ENCODE results near the gene CARD10.
A peak's percentile ranks its signal among the peaks of the same experiment; 100 is the strongest.
"Not testable (repeated sequence)": the region's sequence is repeated elsewhere in the genome, so short reads cannot be mapped to it uniquely, and the experiment has no call there.

Gene CARD10

DNA sequence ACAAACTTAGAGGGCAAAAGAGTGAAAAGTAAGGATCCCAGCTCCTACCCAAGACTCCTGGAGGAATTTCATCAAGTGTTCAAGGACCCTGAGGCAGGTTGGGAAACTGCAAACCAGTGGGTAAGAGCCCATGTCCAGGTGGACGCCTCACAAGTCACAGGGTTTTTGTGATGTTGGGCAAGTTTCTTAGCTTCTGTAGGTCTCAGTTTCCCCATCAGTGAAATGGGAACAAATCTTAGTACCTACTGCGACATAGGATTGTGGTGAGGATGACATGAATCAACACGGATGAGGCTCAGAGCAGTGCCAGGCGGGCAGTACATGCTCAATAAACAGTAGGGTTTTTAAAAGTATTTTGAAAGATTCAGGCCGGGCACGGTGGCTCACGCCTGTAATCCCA, 23.7 kb upstream of the CARD10 start:
- no peak overlapping the region for H3K27ac ChIP-seq
- TF ChIP-seq, protein P1, sequence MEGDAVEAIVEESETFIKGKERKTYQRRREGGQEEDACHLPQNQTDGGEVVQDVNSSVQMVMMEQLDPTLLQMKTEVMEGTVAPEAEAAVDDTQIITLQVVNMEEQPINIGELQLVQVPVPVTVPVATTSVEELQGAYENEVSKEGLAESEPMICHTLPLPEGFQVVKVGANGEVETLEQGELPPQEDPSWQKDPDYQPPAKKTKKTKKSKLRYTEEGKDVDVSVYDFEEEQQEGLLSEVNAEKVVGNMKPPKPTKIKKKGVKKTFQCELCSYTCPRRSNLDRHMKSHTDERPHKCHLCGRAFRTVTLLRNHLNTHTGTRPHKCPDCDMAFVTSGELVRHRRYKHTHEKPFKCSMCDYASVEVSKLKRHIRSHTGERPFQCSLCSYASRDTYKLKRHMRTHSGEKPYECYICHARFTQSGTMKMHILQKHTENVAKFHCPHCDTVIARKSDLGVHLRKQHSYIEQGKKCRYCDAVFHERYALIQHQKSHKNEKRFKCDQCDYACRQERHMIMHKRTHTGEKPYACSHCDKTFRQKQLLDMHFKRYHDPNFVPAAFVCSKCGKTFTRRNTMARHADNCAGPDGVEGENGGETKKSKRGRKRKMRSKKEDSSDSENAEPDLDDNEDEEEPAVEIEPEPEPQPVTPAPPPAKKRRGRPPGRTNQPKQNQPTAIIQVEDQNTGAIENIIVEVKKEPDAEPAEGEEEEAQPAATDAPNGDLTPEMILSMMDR (conservative IDR thresholded peaks at IDR 0.05): no peak

DNA sequence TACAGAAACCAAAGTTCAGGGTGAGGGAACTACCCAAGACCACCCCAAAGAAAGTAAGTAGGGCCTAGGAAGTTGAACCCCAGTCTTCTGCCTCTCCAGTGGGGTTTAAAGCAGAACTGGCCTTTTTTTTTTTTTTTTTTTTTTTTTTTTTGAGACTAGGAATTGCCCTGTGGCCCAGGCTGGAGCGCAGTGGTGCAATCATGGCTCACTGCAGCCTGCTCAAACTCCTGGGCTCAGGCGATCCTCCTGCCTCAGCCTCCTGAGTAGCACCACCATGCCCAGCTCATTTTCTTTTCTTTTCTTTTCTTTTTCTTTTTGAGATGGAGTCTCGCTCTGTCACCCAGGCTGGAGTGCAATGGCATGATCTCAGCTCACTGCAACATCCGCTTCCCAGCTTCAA, 23.2 kb upstream of the CARD10 start:
- not testable (repeated sequence) for H3K27ac ChIP-seq

DNA sequence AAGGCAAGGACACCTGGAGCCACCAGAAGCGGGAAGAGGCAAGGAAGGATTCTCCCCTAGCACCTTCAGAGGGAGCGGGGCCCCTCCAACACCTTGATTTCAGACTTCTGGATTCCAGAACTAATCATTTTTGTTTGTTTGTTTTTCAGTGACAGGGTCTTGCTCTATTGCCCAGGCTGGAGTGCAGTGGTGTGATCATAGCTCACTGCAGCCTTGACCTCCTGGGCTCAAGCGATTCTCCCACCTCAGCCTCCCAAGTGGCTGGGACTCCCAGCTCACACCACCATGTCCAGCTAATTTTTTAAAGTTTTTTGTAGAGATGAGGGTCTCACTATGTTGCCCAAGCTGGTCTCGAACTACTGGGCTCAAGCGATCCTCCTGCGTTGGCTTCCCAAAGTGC, 20.6 kb upstream of the CARD10 start:
- not testable (repeated sequence) for H3K27ac ChIP-seq

DNA sequence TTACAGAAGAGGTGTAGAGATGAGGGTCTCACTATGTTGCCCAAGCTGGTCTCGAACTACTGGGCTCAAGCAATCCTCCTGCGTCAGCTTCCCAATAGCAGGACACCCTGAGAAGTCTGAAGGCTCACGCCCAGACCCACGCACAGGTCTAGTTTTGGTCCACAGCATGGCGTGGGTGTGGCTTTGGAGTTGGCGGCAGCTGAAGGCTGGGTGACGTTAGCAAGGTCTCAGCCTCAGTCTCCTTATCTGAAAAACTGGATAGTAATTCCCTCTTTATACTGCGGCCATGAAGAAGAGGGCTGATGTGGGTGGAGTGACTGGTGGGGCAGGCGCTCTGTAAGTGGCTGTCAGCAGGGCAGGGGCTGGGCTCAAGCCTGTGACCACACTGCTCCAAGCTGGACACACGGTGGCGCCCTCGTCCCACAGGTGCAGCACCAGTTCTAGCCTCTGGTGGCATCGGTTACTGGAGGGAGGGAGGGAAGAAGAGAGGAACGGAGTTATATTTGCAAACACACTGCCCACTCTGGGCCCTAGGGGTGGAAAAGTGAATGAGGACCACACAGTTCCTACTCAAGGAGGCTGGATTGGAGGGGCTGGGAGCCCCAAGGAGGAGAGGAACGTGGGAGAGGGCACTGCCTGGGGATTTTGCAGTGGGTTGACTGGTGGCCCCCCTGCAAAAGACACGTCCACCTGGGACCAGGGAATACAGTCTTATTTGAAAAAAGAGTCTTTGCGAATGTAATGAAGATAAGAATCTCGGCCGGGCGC, 19.6 kb upstream of the CARD10 start:
- H3K27ac ChIP-seq: peak overlapping the region; percentile 43; the same call in 1 of the 2 replicates
- TF ChIP-seq, protein P1 (conservative IDR thresholded peaks at IDR 0.05): peak; percentile 95

DNA sequence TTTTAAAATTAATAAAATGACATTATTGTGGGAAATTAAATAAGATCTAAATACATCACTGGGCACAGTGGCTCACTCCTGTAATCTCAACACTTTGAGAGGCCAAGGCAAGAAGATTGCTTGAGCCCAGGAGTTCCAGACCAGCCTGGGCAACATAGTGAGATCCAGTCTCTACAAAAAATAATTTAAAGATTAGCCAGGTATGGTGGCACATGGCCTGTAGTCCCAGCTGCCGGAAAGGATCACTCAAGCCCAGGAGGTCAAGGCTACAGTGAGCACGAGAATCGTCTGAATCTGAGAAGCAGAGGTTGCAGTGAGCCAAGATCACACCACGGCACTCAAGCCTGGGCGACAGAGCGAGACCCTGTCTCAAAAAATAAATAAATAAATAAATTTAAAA, 15.9 kb upstream of the CARD10 start:
- H3K27ac ChIP-seq: no peak overlapping the region
- TF ChIP-seq, protein P1 (conservative IDR thresholded peaks at IDR 0.05): no peak

DNA sequence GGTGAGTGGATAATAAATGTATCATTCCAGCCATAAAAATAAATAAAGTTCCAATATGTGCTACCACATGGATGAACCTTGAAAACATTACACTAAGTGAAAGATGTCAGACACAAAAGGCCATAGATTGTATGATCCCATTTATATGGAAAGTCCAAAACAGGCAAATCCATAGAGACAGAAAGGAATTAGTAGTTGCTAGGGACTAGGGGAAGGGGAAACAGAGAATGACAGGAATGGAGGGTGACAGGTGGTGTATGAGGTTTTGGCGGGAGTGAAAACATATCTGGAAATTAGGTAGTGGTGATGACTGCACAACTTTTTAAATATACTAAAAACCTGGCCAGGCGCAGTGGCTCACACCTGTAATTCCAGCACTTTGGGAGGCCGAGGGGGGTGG, 15.2 kb upstream of the CARD10 start:
- H3K27ac ChIP-seq: no peak overlapping the region
- TF ChIP-seq, protein P1 (conservative IDR thresholded peaks at IDR 0.05): no peak

DNA sequence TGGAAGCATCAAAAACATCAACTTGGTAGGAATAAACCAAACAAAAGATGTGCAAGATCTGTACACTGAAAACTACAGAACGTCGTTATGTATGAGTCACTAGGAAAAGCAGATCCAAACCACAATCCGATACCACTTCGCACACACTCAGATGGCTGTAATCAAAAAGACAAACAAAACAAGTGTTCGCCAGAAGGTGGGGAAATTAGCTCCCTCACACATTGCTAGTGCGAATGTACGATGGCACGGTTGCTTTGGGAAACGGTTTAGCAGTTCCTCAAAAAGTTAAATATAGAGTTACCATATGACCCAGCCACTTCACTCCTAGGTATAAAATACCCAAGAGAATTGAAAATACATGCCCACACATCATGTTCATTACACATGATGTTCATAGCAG, 14.8 kb upstream of the CARD10 start:
- TF ChIP-seq, protein P1 (conservative IDR thresholded peaks at IDR 0.05): no peak
- H3K27ac ChIP-seq: no peak overlapping the region

DNA sequence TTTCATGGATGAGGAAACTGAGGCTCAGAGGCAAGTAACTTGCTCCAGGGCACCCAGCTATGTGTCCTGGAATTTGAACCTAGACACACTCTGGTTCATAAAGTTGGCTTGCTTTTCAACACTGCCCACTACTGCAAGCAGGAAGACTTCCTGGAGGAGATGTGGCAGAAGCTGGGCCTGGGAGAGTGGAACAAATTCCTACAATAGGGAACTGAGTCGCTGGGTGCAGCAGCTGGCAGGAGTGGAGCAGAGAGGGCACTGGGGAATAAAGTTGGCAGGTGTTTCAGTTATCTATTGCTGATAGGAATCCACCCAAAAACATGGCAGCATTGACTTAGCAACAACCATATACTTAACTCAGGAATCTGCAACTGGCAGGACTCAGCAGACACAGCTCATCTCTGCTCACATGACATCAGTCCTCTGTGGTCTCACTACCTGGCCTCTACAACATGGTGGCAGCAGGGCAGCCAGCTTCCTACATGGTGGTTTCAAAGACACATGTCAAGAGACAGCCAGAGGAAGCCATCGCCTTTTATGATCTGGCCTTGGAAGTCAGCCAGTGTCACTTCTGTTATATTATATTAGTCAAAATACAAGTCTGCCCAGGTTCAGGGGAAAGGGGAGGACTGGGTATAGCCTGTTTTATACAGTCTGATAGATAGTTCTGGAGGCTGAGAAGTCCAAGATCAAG, 10.6 kb upstream of the CARD10 start:
- TF ChIP-seq, protein P1 (conservative IDR thresholded peaks at IDR 0.05): no peak
- peak overlapping the region; percentile 65 for H3K27ac ChIP-seq

DNA sequence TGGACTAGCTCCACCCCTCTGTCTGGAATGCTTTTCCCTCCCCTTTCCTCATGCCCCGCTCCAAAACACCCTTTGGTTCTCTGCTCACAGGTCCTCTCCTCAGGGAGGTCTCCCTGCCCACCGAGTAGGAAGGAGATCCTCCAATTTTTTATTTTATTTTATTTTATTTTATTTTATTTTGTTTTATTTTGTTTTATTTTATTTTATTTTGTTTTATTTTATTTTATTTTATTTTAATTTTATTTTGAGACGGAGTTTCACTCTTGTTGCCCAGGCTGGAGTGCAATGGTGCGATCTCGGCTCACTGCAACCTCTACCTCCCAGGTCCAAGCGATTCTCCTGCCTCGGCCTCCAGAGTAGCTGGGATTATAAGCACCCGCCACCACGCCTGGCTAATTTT, 8.7 kb upstream of the CARD10 start:
- H3K27ac ChIP-seq: not testable (repeated sequence)

DNA sequence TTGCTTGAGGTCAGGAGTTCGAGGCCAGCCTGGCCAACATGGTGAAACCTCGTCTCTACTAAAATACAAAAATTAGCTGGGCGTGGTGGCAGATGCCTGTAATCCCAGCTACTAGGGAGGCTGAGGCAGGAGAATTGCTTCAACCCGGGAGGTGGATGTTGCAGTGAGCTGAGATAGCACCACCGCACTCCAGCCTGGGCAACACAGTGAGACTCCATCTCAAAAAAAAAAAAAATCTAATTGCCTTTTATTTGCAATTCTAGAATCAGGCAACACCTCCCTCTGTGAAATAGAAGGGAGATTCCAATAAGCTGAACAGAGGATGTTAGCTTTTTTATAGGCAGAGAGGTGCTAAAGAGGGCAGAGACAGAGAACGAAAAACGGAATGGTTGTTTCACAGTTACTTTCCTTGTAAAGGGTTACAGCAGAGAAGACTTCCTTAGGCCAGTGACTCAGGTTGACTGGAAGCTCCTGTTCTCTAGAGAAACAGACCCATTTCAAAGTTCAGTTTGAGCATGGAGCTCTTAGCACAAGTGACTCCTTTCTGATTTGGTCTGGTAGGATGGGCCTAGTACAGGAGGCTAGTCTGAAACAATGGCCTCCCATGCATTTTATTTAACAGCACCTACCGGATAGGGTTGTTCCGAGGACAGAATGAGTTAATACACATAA, 8.0 kb upstream of the CARD10 start:
- H3K27ac ChIP-seq: not testable (repeated sequence)

All from VCaP (cell line).